Sigmoid colon (tissue), 7 donors: Measurements from ENCODE around the gene SBNO2. TPM values are rescaled to one million over a fixed set of nuclear protein-coding genes. Genes with fewer than 3 reads are reported as not detected.

ENCODE experiments used
- DNase-seq: peaks from one replicate; pipeline ENCODE4 v3.0.0-alpha.2; 2019
- H3K27ac ChIP-seq, 4 donors: fragments of 200-600 bp; sonication (generic); one replicate each; pipeline ENCODE4 v1.5.1; 2016 to 2019; ENCODE audit warnings: mild to moderate bottlenecking in 1 of 4
- H3K27me3 ChIP-seq, 3 donors: fragments of 200-600 bp; sonication (generic); one replicate each; pipeline ENCODE4 v1.5.1; 2019; ENCODE audit warnings: mild to moderate bottlenecking in 1 of 3
- H3K36me3 ChIP-seq, 4 donors: fragments of 200-600 bp; sonication (generic); one replicate each; pipeline ENCODE4 v1.5.1; 2016 to 2019
- H3K4me1 ChIP-seq, 4 donors: fragments of 200-600 bp; sonication (generic); one replicate each; pipeline ENCODE4 v1.5.1; 2017 to 2019
- H3K4me3 ChIP-seq, 4 donors: fragments of 200-600 bp; sonication (generic); one replicate each; pipeline ENCODE4 v1.5.1; 2017 to 2019; ENCODE audit warnings: mild to moderate bottlenecking in 2 of 4, moderate library complexity in 1 of 4
- H3K9me3 ChIP-seq, 4 donors: fragments of 200-600 bp in 3 of 4; sonication (generic) in 3 of 4; one replicate each; pipeline versions ENCODE4 v1.5.1 to v1.6.1; 2013 to 2019
- CTCF ChIP-seq, 4 experiments: fragments of 450-650 bp in 3 of 4; fragments of 200-600 bp in 1 of 4; IDR thresholded peaks; one replicate each; pipeline ENCODE4 v1.5.1; 2016 to 2019; ENCODE audit warnings: antibody characterized with exemption in 4 of 4, mild to moderate bottlenecking in 3 of 4, moderate library complexity in 2 of 4
- EP300 ChIP-seq, 4 donors: sonication (generic); formaldehyde crosslinking; IDR thresholded peaks; one replicate each; pipeline ENCODE4 v1.6.1; 2017; ENCODE audit warnings: antibody characterized with exemption in 4 of 4
- POLR2A ChIP-seq, 2 donors: fragments of 450-650 bp; IDR thresholded peaks; one replicate each; pipeline ENCODE4 v1.6.1; 2016; ENCODE audit warnings: antibody characterized with exemption in 2 of 2, mild to moderate bottlenecking in 2 of 2, moderate library complexity in 2 of 2
- POLR2AphosphoS5 ChIP-seq, 4 donors: sonication (generic); formaldehyde crosslinking; IDR thresholded peaks; one replicate each; pipeline ENCODE4 v1.6.1; 2017; ENCODE audit warnings: antibody characterized with exemption in 4 of 4
- WGBS, 2 donors: extraction: QIAGEN DNeasy Blood & Tissue Kit; methylation state at CpG; one replicate each; pipeline ENCODE4 v1.1.7; 2013; 5-methylcytosine and 5-hydroxymethylcytosine counted together
- intact Hi-C: fragments of 100-400 bp; cut with DNase I; formaldehyde crosslinking; loops from one replicate; pipeline ENCODE4 v1.15.1; 2023
- polyA plus RNA-seq, 3 donors: library from polyadenylated mRNA; stranded (reverse); fragments of 200-250 nt; gene quantifications; one replicate each; pipeline ENCODE4 v1.2.3, GENCODE V29; 2013
- total RNA-seq, 4 donors: library from RNA; depleted of rRNA; stranded (reverse); fragments of >200 nt; gene quantifications; one replicate each; pipeline ENCODE4 v1.1.0, GENCODE V29; 2016
- donor health status: healthy with polysubstance abuse.
- donor health status: Bipolar disorder and iron deficiency.
- donor health status: healthy.

Gene SBNO2
- total and polyA plus RNA-seq, 7 donors, result 6.8 to 91.9 (median 14.8) TPM

- Histone ChIP-seq H3K27me3 (peaks cover 0 to 6% (median 2%) of the 10 kb centered on the region in 3 donors), H3K4me1 (peaks cover 0 to 6% (median 0%) of the 10 kb centered on the region in 4 donors), H3K36me3 (peaks cover 15 to 47% (median 30%) of the 10 kb centered on the region in 4 donors), H3K27ac (peak overlapping the region in 3 of 4 donors; percentile 39 to 62 (median 56)), H3K4me3 (no peak overlapping the region), H3K9me3 (no peaks in the 10 kb centered on the region)
- WGBS, 2 donors, result 37 to 53% methylated on average over 27 of the region's 27 CpGs
- peak in 2 of 4 donors; percentile 29 to 32 for TF ChIP-seq POLR2AphosphoS5 (IDR thresholded peaks at IDR 0.05)
- no peak for TF ChIP-seq EP300 (IDR thresholded peaks at IDR 0.05)
- TF ChIP-seq CTCF (IDR thresholded peaks at IDR 0.05), result no peak
- no peak for DNase-seq
- intact Hi-C loops, result no loop called here
Observed at GRCh38 chr19:1087813-1088415, 86.2 kb downstream of the SBNO2 start.

GRCh38 chr19:1086613-1087012 lies 87.5 kb downstream of the SBNO2 start:
- Histone ChIP-seq H3K36me3 (peaks cover 11 to 41% (median 24%) of the 10 kb centered on the region in 4 donors), H3K27ac (peak overlapping the region in 1 of 4 donors; percentile 62), H3K4me3 (no peak overlapping the region), H3K9me3 (no peaks in the 10 kb centered on the region), H3K27me3 (peaks cover 7 to 16% (median 15%) of the 10 kb centered on the region in 3 donors), H3K4me1 (peaks cover 0 to 19% (median 9%) of the 10 kb centered on the region in 4 donors)
- no peak for DNase-seq
- WGBS, 2 donors, result 79 to 84% methylated on average over 21 of the region's 21 CpGs
- TF ChIP-seq POLR2AphosphoS5 (IDR thresholded peaks at IDR 0.05) (no peak), POLR2A (IDR thresholded peaks at IDR 0.05) (no peak), EP300 (IDR thresholded peaks at IDR 0.05) (no peak), CTCF (IDR thresholded peaks at IDR 0.05) (no peak)
- intact Hi-C loops, result no loop called here

- no peak for DNase-seq
- Histone ChIP-seq H3K27ac (no peak overlapping the region), H3K9me3 (no peaks in the 10 kb centered on the region), H3K27me3 (peaks cover 7 to 19% (median 15%) of the 10 kb centered on the region in 3 donors), H3K4me1 (peaks cover 0 to 19% (median 9%) of the 10 kb centered on the region in 4 donors), H3K4me3 (no peak overlapping the region), H3K36me3 (peaks cover 4 to 33% (median 18%) of the 10 kb centered on the region in 4 donors)
- intact Hi-C loops, result no loop called here
- WGBS, 2 donors, result 81 to 84% methylated on average over 38 of the region's 38 CpGs
- TF ChIP-seq POLR2AphosphoS5 (IDR thresholded peaks at IDR 0.05) (no peak), CTCF (IDR thresholded peaks at IDR 0.05) (no peak), EP300 (IDR thresholded peaks at IDR 0.05) (no peak), POLR2A (IDR thresholded peaks at IDR 0.05) (no peak)
Observed at GRCh38 chr19:1085676-1086442, 88.2 kb downstream of the SBNO2 start.

- 74 to 84% methylated on average over 8 of the region's 8 CpGs for WGBS, 2 donors
- no peak for DNase-seq
- Histone ChIP-seq H3K27ac (no peak overlapping the region), H3K4me1 (peaks cover 0 to 19% (median 9%) of the 10 kb centered on the region in 4 donors), H3K4me3 (no peak overlapping the region), H3K36me3 (peaks cover 0 to 27% (median 15%) of the 10 kb centered on the region in 4 donors), H3K27me3 (peaks cover 7 to 19% (median 15%) of the 10 kb centered on the region in 3 donors), H3K9me3 (no peaks in the 10 kb centered on the region)
- no peak for TF ChIP-seq EP300 (IDR thresholded peaks at IDR 0.05)
- intact Hi-C loops, result no loop called here
Observed at GRCh38 chr19:1085053-1085658, 88.9 kb downstream of the SBNO2 start.
